Measurements from ENCODE around the gene MAP2K2. TPM values are rescaled to one million over a fixed set of nuclear protein-coding genes. Genes with fewer than 3 reads are reported as not detected.
A peak's percentile ranks its signal among the peaks of the same experiment; 100 is the strongest.

MAP2K2 gene
- total and polyA plus RNA-seq, 2 donors (not counting 1 experiment from before 2014, with no cell fraction given) = 138 to 181 TPM

DNA sequence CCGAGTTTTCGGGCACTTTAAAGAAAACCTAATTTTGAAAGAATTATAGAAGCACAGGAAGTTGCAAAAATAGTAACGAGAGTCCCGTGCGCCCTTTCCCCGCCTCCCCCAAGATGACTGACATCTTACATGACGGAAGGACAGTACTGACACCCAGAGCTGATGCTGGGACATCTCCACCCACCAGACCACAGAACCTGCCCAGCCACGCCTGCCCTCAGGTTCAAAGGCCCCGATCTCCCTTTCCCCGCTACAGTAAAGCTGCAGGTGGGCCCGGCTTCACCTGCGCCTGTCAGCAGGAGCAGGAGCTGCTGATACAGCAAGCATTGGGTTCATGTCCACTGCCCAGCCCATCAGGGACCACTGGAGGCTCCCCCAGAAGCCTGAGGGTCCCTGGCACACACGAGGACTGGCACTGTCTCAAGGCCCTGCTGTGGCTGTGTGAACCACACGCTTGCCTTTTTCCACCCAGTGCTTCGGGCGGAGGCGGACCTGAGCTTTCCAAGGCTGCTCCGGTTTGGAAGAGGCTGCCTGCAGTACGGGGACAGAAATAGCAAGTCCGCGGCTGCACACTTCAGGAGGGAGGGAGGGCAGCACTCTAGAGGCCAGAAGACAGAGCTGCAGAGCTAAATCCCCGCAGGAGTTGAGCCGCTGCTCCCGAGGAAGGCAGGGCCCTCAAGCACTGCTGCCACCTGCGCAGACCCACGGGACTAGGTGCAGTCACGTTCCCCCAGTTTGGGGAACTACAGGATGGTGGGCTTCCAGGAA lies 8.7 kb downstream of the MAP2K2 start:
- Mint-ChIP-seq H3K4me1 (peaks cover 45% of the 10 kb centered on the region), H3K4me3 (peak overlapping the region; percentile 83), H3K9me3 (ENCODE audit: insufficient read depth) (no peaks in the 10 kb centered on the region), H3K27me3 (no peaks in the 10 kb centered on the region), H3K27ac (peak overlapping the region; percentile 92)
- Histone ChIP-seq H3K9me3 (ENCODE audit: control extremely low read depth in 1 of 3, control insufficient read depth in 2 of 3, insufficient read depth in 1 of 3, low read length in 2 of 3) (peaks cover 0 to 3% (median 0%) of the 10 kb centered on the region in 3 donors), H3K9ac (ENCODE audit: low read length) (peak overlapping the region; percentile 44), H3K36me3 (replicated peaks in 1 of 2; ENCODE audit: control extremely low read depth in 1 of 2, control insufficient read depth in 1 of 2, extremely low read depth in 1 of 2, insufficient read depth in 2 of 2, low read length in 1 of 2) (peaks cover 0 to 33% of the 10 kb centered on the region in 2 experiments), H3K27ac (ENCODE audit: low read length in 2 of 2) (peak overlapping the region; percentile 75 to 84), H3K79me2 (ENCODE audit: control insufficient read depth, insufficient read depth, low read length) (peaks cover 75% of the 10 kb centered on the region), H3K4me3 (ENCODE audit: control extremely low read depth in 1 of 5, extremely low read depth in 1 of 5, insufficient read depth in 1 of 5, low read depth in 2 of 5, low read length in 4 of 5) (peak overlapping the region in 4 of 5 experiments; percentile 5 to 39 (median 22)), H2AFZ (ENCODE audit: insufficient read depth, low read depth, low read length, poor library complexity, severe bottlenecking) (peak overlapping the region; percentile 58), H3K4me2 (replicated peaks; ENCODE audit: low read depth, low read length, poor library complexity, severe bottlenecking) (peak overlapping the region; percentile 86), H3K4me1 (ENCODE audit: control insufficient read depth in 2 of 2, insufficient read depth in 2 of 2, low read length in 2 of 2) (peaks cover 24 to 35% of the 10 kb centered on the region in 2 donors), H4K20me1 (ENCODE audit: control insufficient read depth, insufficient read depth, low read length, poor library complexity, severe bottlenecking) (peaks cover 23% of the 10 kb centered on the region), H3K27me3 (replicated peaks in 1 of 4; ENCODE audit: control extremely low read depth in 1 of 4, control insufficient read depth in 3 of 4, insufficient read depth in 4 of 4, low read length in 3 of 4) (no peaks in the 10 kb centered on the region)
- CTCF ChIA-PET = interaction anchor here (0.6 to 1.8 kb wide), 5 partner anchors 25 to 130 kb away, joined by 3 to 7 read pairs (median 3); partner anchors contain the start of gene EEF2
- intact Hi-C loops (cut with micrococcal nuclease) = loop anchor here (1.0 kb wide), 1 partner anchor 9 kb away; the partner anchor contains the start of gene MAP2K2
- TF ChIP-seq, protein P1, sequence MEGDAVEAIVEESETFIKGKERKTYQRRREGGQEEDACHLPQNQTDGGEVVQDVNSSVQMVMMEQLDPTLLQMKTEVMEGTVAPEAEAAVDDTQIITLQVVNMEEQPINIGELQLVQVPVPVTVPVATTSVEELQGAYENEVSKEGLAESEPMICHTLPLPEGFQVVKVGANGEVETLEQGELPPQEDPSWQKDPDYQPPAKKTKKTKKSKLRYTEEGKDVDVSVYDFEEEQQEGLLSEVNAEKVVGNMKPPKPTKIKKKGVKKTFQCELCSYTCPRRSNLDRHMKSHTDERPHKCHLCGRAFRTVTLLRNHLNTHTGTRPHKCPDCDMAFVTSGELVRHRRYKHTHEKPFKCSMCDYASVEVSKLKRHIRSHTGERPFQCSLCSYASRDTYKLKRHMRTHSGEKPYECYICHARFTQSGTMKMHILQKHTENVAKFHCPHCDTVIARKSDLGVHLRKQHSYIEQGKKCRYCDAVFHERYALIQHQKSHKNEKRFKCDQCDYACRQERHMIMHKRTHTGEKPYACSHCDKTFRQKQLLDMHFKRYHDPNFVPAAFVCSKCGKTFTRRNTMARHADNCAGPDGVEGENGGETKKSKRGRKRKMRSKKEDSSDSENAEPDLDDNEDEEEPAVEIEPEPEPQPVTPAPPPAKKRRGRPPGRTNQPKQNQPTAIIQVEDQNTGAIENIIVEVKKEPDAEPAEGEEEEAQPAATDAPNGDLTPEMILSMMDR (IDR thresholded peaks at IDR 0.05) = no peak
- no peak for TF ChIP-seq EZH2 (IDR thresholded peaks at IDR 0.05; ENCODE audit: borderline replicate concordance, insufficient read depth, low read depth, low read length, poor library complexity, severe bottlenecking)
- WGBS (ENCODE audit: insufficient coverage) = 26% methylated on average over 23 of the region's 27 CpGs
- ATAC-seq (ENCODE audit: low read depth) = peak; percentile 93
- POLR2A ChIA-PET = interaction anchor here (0.9 to 1.0 kb wide), 2 partner anchors 49 to 126 kb away, joined by 7 to 10 read pairs; no protein-coding TSS in a partner anchor
- DNase-seq = peak; percentile 74

DNA sequence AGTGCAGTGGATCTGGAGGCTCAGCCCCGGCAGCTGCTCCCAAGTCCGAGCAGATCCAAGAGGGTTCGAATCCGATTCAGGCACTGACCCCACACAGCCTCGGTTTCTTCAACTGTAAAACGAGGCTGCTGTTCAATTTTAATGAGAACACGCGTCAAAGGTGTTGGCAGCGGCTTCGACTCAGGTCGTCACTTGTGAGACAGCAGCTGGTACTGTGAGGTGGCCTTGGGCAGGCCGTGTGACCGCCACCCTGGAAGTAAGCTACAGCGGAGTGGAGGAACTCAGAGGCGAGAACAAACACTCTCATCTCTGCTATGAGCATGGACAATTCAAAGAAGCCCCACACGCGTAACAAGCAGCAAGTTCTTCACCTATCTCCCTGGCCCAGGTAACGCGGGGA lies 9.7 kb downstream of the MAP2K2 start:
- no peak overlapping the region for H2AFZ ChIP-seq (ENCODE audit: insufficient read depth, low read depth, low read length, poor library complexity, severe bottlenecking)
- H4K20me1 ChIP-seq (ENCODE audit: control insufficient read depth, insufficient read depth, low read length, poor library complexity, severe bottlenecking) = peaks cover 14% of the 10 kb centered on the region
- WGBS (ENCODE audit: insufficient coverage) = 99% methylated on average over 15 of the region's 19 CpGs
- peaks cover 0 to 3% (median 0%) of the 10 kb centered on the region in 3 donors for H3K9me3 ChIP-seq (ENCODE audit: control extremely low read depth in 1 of 3, control insufficient read depth in 2 of 3, insufficient read depth in 1 of 3, low read length in 2 of 3)
- Mint-ChIP-seq H3K9me3 (ENCODE audit: insufficient read depth) (no peaks in the 10 kb centered on the region), H3K4me1 (peaks cover 52% of the 10 kb centered on the region), H3K27ac (peak overlapping the region; percentile 61), H3K27me3 (no peaks in the 10 kb centered on the region), H3K4me3 (peak overlapping the region; percentile 13)
- no peak for DNase-seq
- no peak overlapping the region for H3K4me3 ChIP-seq (ENCODE audit: control extremely low read depth in 1 of 5, extremely low read depth in 1 of 5, insufficient read depth in 1 of 5, low read depth in 2 of 5, low read length in 4 of 5)
- CTCF ChIA-PET = interaction anchor here (0.6 to 1.8 kb wide), 3 partner anchors 26 to 126 kb away, joined by 3 to 7 read pairs (median 3); no protein-coding TSS in a partner anchor
- no peaks in the 10 kb centered on the region for H3K27me3 ChIP-seq (replicated peaks in 1 of 4; ENCODE audit: control extremely low read depth in 1 of 4, control insufficient read depth in 3 of 4, insufficient read depth in 4 of 4, low read length in 3 of 4)
- H3K27ac ChIP-seq (ENCODE audit: low read length in 2 of 2) = peak overlapping the region; percentile 75 to 84
- POLR2A ChIA-PET = interaction anchor here (1.1 kb wide), 1 partner anchor 126 kb away, joined by 6 read pairs; no protein-coding TSS in a partner anchor
- peaks cover 35 to 46% of the 10 kb centered on the region in 2 donors for H3K4me1 ChIP-seq (ENCODE audit: control insufficient read depth in 2 of 2, insufficient read depth in 2 of 2, low read length in 2 of 2)
- peaks cover 73% of the 10 kb centered on the region for H3K79me2 ChIP-seq (ENCODE audit: control insufficient read depth, insufficient read depth, low read length)
- no peak overlapping the region for H3K9ac ChIP-seq (ENCODE audit: low read length)
- H3K4me2 ChIP-seq (replicated peaks; ENCODE audit: low read depth, low read length, poor library complexity, severe bottlenecking) = peak overlapping the region; percentile 86
- no peak for TF ChIP-seq EZH2 (IDR thresholded peaks at IDR 0.05; ENCODE audit: borderline replicate concordance, insufficient read depth, low read depth, low read length, poor library complexity, severe bottlenecking)
- TF ChIP-seq, protein P1 (IDR thresholded peaks at IDR 0.05) = no peak
- peaks cover 0 to 28% of the 10 kb centered on the region in 2 experiments for H3K36me3 ChIP-seq (replicated peaks in 1 of 2; ENCODE audit: control extremely low read depth in 1 of 2, control insufficient read depth in 1 of 2, extremely low read depth in 1 of 2, insufficient read depth in 2 of 2, low read length in 1 of 2)
- intact Hi-C loops (cut with micrococcal nuclease) = no loop called here
- ATAC-seq (ENCODE audit: low read depth) = no peak

Measured in B cell (primary cell).